Ureter (tissue), 1 donor: ENCODE measurements around the gene STIM2. TPM values are rescaled to one million over a fixed set of nuclear protein-coding genes. Genes with fewer than 3 reads are reported as not detected.

Experiments used
- DNase-seq: peaks from one replicate; pipeline ENCODE4 v3.0.0-alpha.2; 2020; ENCODE audit warnings: low spot score
- total RNA-seq: library from RNA; stranded (reverse); gene quantifications from one replicate; pipeline ENCODE4 v1.2.4, GENCODE V29; 2023
- donor health status: DM: yes; HTN: yes; CAD: no.

STIM2 gene
- total RNA-seq, 1 donor from 2014 or later, result 31.2 TPM

- DNase-seq, result no peak
Observed at GRCh38 chr4:26900765-26901164, 40.1 kb downstream of the STIM2 start.

DNA sequence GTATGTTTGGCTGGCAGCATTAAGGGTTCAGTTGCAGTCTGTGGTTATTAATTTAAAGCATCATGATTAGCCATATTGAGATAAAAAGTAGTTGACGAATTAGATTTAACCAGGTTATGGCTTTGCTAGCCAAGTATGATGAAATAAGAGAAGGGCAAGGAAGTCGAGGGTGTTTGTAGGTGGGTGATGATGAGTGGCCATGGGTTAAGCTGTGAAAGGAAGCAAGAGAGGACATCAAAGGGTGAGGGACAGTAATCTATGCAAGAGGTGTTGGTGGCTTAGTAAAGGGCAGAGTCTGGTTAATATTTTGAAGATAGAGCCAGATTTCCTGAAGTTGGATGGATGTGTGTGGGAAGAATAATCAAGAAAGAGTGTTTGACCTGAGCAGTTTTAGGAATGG lies 44.5 kb downstream of the STIM2 start:
- no peak for DNase-seq

- DNase-seq, result no peak
Observed at GRCh38 chr4:26907731-26908599, 47.3 kb downstream of the STIM2 start.

- no peak for DNase-seq
Observed at GRCh38 chr4:26909369-26909768, 48.7 kb downstream of the STIM2 start.

DNA sequence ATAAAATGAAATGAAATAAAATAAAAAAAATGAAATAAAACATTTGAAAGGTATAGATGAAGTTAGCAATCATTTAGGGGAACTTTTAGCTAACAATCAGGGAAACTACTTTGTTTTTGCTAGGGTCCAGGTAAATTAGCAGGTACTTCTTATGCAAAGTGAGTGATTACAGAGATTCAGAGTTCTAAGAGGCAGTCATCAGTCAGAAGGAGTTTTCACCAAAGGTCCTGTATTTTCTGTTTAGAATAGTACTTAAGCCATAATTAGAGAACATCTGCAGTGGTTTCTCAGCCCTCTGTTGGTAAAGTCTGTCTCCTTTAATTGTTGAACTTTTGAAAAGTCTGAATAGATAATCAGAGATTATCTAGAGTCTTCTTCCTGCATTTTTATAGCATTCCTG lies 50.6 kb downstream of the STIM2 start:
- no peak for DNase-seq

DNA sequence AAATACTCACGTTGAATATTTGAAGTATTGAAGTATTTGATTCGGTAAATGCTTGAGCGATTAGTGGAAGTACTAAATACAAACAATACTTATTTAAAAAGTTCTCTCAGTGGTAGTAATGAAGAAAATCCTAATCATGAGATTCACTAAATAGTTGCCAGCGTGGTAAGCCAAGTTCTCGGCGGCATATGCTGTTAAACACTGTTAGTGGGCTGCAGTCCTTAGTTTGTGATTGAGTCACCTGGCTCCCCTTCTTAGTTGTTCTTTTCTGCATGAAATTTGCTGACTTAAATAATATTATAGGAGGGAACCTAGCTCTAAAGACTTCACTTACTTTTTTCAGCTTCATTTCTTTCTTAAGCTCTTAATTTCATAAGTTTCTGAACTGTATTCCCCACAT lies 51.4 kb downstream of the STIM2 start:
- no peak for DNase-seq

GRCh38 chr4:26912810-26913209 lies 52.2 kb downstream of the STIM2 start:
- no peak for DNase-seq

GRCh38 chr4:26916195-26916594 lies 55.6 kb downstream of the STIM2 start:
- no peak for DNase-seq

DNA sequence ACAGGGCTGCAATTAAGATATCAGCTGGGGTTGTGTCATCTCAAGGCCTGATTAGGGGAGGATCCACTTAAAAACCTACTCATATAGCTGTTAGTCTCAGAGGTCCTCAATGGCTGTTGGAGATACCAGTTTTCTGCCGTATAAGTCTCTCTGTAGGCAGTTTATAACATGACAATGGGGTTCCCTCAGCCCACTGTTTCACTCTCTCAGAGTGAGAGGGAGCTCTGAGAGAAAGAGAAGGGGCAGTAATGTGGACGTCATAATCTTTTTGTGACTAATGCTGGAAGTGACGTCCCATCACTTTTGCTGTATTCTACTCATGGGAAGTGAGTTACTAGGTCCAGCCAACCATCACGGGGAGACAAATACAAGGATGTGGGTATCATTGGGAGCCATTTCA lies 70.3 kb downstream of the STIM2 start:
- no peak for DNase-seq

GRCh38 chr4:26931451-26931850 lies 70.8 kb downstream of the STIM2 start:
- DNase-seq, result no peak

DNA sequence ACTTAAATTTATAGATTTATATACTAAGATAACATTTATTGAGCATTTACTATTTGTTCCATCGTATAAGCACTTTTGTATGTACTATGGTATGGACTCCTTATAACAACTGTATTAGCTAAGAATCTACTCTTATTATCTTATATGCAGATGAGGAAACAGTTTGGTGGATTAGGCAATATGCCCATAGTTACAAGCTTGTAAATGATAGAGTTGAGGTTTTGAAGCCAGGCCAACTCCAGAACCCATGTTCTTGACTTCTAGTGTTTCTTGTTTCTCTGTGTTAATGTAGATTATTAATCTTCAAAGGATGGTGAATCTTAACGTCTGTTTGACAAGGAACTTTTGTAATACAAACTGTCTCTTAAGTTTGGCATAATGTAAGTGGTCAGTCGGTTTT lies 71.3 kb downstream of the STIM2 start:
- no peak for DNase-seq

- DNase-seq, result no peak
Observed at GRCh38 chr4:26935397-26935796, 74.8 kb downstream of the STIM2 start.

DNA sequence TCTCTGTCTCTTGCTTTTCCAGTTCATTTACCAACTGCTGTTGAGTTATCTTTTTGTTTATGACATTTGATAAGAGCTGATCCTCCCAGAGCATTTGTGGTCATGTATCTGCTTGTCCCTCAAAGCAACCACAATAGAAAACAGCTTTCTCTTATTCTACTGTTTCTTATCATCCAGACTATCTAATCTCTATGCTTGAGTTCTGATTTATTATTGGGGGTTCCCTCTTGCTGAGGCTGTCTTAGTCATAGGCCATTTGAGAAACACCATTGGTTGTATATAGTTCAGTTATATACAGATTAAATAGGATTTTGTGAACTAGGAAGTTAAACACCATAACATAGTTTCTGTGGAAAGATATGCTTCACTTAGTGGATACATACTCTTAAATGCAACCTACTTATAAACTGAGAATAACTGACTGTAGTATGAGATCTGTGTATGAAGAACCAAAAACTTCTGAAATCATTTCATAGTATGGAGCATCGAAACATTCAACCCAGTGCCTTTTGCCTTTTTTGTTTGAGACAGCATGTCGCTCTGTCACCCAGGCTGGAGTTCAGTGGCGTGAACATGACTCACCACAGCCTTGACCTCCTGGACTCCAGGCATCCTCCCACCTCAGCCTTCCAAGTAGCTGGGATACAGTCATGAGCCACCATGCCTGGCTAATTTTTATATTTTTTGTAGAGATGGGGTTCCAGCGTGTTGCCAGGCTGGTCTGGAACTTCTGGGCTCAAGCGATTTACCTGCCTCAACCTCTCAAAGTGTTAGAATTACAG lies 75.8 kb downstream of the STIM2 start:
- DNase-seq, result no peak

GRCh38 chr4:26937139-26937538 lies 76.5 kb downstream of the STIM2 start:
- no peak for DNase-seq

DNA sequence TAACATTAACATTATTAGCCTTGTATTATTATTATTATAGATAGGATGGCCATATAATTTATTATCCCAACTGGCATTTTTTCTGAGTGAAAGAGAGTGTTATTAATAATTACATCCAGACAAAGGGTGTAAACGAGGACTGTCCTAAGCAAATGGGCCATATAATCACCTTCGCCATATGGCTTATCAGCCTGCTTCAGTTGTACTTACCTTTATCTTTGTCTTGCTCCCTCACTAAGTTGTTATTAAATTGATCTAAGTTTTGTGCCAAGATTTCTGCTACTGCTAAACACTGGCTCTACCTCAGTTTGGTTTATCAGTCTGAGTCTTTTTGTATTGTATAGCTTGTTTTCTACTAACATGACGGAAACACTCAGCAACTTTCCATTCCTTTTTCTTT lies 76.9 kb downstream of the STIM2 start:
- no peak for DNase-seq

- DNase-seq, result no peak
Observed at GRCh38 chr4:26938516-26938915, 77.9 kb downstream of the STIM2 start.

GRCh38 chr4:26941951-26942350 lies 81.3 kb downstream of the STIM2 start:
- DNase-seq, result no peak

DNA sequence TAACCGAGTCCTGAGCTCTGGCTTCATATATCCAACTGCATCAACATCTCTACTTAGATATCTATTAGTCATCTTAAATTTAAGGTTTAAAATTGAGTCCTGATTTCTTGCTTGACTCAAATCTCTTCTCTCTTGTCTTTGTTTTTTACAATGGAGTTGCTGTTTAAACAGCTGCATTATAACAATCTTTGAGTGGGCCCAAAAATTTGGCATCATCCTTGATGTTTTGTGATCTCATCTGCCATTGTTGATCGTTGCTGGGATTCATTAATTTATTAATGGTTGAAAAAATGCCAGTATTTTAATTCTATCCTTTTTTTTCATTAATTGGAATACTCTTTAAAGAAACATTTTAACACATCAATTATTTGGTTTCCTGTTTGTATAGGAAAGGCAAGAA lies 82.2 kb downstream of the STIM2 start:
- DNase-seq, result no peak

DNA sequence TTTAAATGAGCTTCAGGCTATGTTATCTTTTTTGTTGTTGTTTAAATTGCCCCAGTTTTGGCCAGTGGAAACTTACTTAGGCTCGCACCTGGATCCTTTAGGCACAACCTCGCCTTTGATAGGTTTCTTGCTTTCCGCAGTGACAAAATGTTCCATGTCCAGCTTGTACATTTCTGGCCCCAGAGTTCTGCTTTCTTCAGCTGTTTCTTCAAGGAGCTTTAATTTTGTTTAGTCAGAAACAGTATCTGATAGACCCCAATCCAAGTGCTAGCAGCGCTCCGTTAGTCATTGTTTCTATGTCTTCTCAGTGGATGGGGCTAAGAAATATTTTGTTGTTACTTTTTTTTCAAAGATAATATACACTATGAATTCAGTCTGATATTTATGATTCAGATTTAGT lies 82.8 kb downstream of the STIM2 start:
- no peak for DNase-seq

DNA sequence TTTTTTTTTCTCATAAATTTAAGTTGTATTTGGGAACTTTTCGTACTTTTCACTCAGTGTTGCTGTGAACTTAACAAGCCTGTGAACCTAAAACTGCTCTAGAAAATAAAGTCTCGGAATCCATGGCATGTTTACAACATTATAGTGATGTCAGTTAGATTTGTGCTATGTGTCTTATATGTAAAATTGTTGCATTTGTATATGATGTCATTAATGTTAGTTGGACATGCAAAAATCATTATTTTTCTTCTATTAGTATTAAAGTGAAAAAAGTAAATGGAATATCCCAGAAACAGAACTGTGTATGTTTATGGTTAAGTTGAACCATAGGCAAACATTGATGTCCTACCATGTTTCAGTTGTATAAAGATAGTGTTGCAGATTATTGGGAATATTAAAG lies 85.2 kb downstream of the STIM2 start:
- DNase-seq, result no peak

GRCh38 chr4:26947318-26947717 lies 86.7 kb downstream of the STIM2 start:
- no peak for DNase-seq

DNA sequence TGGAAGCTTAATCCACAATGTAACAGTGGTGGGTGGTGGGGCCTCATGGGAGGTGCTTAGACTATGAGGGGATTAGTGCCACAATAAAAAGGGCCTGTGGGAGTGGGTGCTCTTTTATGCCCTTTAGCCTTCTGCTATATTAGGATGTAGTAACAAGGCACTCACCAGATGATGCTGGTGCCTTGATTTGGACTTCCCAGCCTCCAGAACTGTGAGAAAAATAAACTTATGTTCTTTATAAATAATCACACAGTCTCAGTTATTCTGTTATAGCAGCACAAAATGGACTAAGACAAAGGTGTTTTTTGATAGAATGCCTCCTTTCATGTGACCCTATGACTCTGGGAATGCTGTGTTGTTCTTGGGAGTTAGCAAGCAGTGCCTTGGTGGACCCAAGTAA lies 89.8 kb downstream of the STIM2 start:
- no peak for DNase-seq

GRCh38 chr4:26952891-26953290 lies 92.2 kb downstream of the STIM2 start:
- no peak for DNase-seq
